ENCODE results near the gene MYLK4. TPM values are rescaled to one million over a fixed set of nuclear protein-coding genes. Genes with fewer than 3 reads are reported as not detected.

The MYLK4 gene
- polyA plus RNA-seq, 3 donors, result 0.04 to 0.45 (median 0.08) TPM

GRCh38 chr6:2730353-2731107 is 20.2 kb downstream of the MYLK4 start:
- Histone ChIP-seq H3K36me3 (replicated peaks in 1 of 2; ENCODE audit: control insufficient read depth in 1 of 2, insufficient read depth in 2 of 2, low read length in 2 of 2) (no peaks in the 10 kb centered on the region), H3K4me2 (replicated peaks; ENCODE audit: extremely low read depth, low read length, poor library complexity, severe bottlenecking) (no peak overlapping the region), H3K4me1 (ENCODE audit: control insufficient read depth in 1 of 2, insufficient read depth in 2 of 2, low read length in 2 of 2) (peaks cover 32 to 35% of the 10 kb centered on the region in 2 donors), H3K4me3 (replicated peaks in 1 of 3; ENCODE audit: low read depth in 2 of 3, low read length in 3 of 3) (no peak overlapping the region), H4K20me1 (ENCODE audit: insufficient read depth, low read length) (no peaks in the 10 kb centered on the region), H3K27ac (ENCODE audit: low read depth in 1 of 2, low read length in 2 of 2) (no peak overlapping the region), H3K79me2 (ENCODE audit: insufficient read depth, low read length) (no peaks in the 10 kb centered on the region), H3K27me3 (ENCODE audit: control insufficient read depth in 2 of 2, insufficient read depth in 2 of 2, low read length in 2 of 2) (no peaks in the 10 kb centered on the region), H3K9ac (ENCODE audit: insufficient read depth, low read length, poor library complexity, severe bottlenecking) (no peak overlapping the region), H2AFZ (ENCODE audit: insufficient read depth, low read depth, low read length, poor library complexity, severe bottlenecking) (no peak overlapping the region), H3K9me3 (replicated peaks in 1 of 2; ENCODE audit: control insufficient read depth in 1 of 2, insufficient read depth in 1 of 2, low read length in 2 of 2) (no peaks in the 10 kb centered on the region)
- H3K4me3 Mint-ChIP-seq, result no peak overlapping the region
- peaks cover 0 to 1% (median 1%) of the 10 kb centered on the region in 3 donors for H3K27me3 Mint-ChIP-seq (ENCODE audit: low read depth in 3 of 3)
- H3K9me3 Mint-ChIP-seq, result no peaks in the 10 kb centered on the region
- TF ChIP-seq CTCF (IDR thresholded peaks at IDR 0.05), result no peak
- 73% methylated on average over 2 of the region's 9 CpGs for WGBS (ENCODE audit: insufficient coverage)
- no peak overlapping the region for H3K27ac Mint-ChIP-seq
- no peak for DNase-seq
- H3K4me1 Mint-ChIP-seq, result peaks cover 53% of the 10 kb centered on the region
- intact Hi-C loops (cut with micrococcal nuclease), result loop anchor here in 1 of 2 donors (10.0 kb wide), 1 partner anchor 196 kb away; no protein-coding TSS in a partner anchor
- no peaks in the 10 kb centered on the region for H3K36me3 Mint-ChIP-seq

GRCh38 chr6:2729921-2730320 is 20.8 kb downstream of the MYLK4 start:
- H3K4me3 ChIP-seq (replicated peaks in 1 of 3; ENCODE audit: low read depth in 2 of 3, low read length in 3 of 3), result no peak overlapping the region
- H3K9me3 ChIP-seq (replicated peaks in 1 of 2; ENCODE audit: control insufficient read depth in 1 of 2, insufficient read depth in 1 of 2, low read length in 2 of 2), result no peaks in the 10 kb centered on the region
- H3K79me2 ChIP-seq (ENCODE audit: insufficient read depth, low read length), result no peaks in the 10 kb centered on the region
- Mint-ChIP-seq H3K4me3 (no peak overlapping the region), H3K27me3 (ENCODE audit: low read depth in 3 of 3) (peaks cover 0 to 1% (median 1%) of the 10 kb centered on the region in 3 donors), H3K4me1 (peaks cover 55% of the 10 kb centered on the region), H3K36me3 (no peaks in the 10 kb centered on the region), H3K9me3 (no peaks in the 10 kb centered on the region), H3K27ac (no peak overlapping the region)
- WGBS (ENCODE audit: insufficient coverage), result 93% methylated on average over 6 of the region's 10 CpGs
- H2AFZ ChIP-seq (ENCODE audit: insufficient read depth, low read depth, low read length, poor library complexity, severe bottlenecking), result no peak overlapping the region
- intact Hi-C loops (cut with micrococcal nuclease), result loop anchor here in 1 of 2 donors (10.0 kb wide), 1 partner anchor 195 kb away; no protein-coding TSS in a partner anchor
- DNase-seq, result no peak
- peaks cover 32 to 35% of the 10 kb centered on the region in 2 donors for H3K4me1 ChIP-seq (ENCODE audit: control insufficient read depth in 1 of 2, insufficient read depth in 2 of 2, low read length in 2 of 2)
- no peak overlapping the region for H3K4me2 ChIP-seq (replicated peaks; ENCODE audit: extremely low read depth, low read length, poor library complexity, severe bottlenecking)
- H3K36me3 ChIP-seq (replicated peaks in 1 of 2; ENCODE audit: control insufficient read depth in 1 of 2, insufficient read depth in 2 of 2, low read length in 2 of 2), result no peaks in the 10 kb centered on the region
- no peak overlapping the region for H3K27ac ChIP-seq (ENCODE audit: low read depth in 1 of 2, low read length in 2 of 2)
- H3K9ac ChIP-seq (ENCODE audit: insufficient read depth, low read length, poor library complexity, severe bottlenecking), result no peak overlapping the region
- TF ChIP-seq CTCF (IDR thresholded peaks at IDR 0.05), result no peak
- H3K27me3 ChIP-seq (ENCODE audit: control insufficient read depth in 2 of 2, insufficient read depth in 2 of 2, low read length in 2 of 2), result no peaks in the 10 kb centered on the region
- H4K20me1 ChIP-seq (ENCODE audit: insufficient read depth, low read length), result no peaks in the 10 kb centered on the region
